Measurements from ENCODE around the gene SERPINB7. TPM values are rescaled to one million over a fixed set of nuclear protein-coding genes. Genes with fewer than 3 reads are reported as not detected.

Gene SERPINB7
- total and polyA plus RNA-seq, 2 of the 8 experiments (the other 6 are each of a cell fraction or from before 2014, with no cell fraction given), result not detected

- no peaks in the 10 kb centered on the region for H3K36me3 ChIP-seq (ENCODE audit: control insufficient read depth in 2 of 4, insufficient read depth in 4 of 4, low read length in 3 of 4)
- H4K8ac ChIP-seq (ENCODE audit: extremely low read depth, insufficient read depth, low read length), result no peak overlapping the region
- H4K20me1 ChIP-seq (replicated peaks in 1 of 2; ENCODE audit: control insufficient read depth in 1 of 2, insufficient read depth in 2 of 2, low read length in 2 of 2), result no peaks in the 10 kb centered on the region
- no peak overlapping the region for H2BK15ac ChIP-seq (ENCODE audit: low read length)
- no peak overlapping the region for H3K4me2 ChIP-seq (ENCODE audit: insufficient read depth in 1 of 2, low read depth in 2 of 2, low read length in 2 of 2)
- no peak overlapping the region for H3K23ac ChIP-seq (ENCODE audit: insufficient read length)
- CTCF ChIA-PET (ENCODE audit: partially characterized antibody), result interaction anchor here (0.6 to 1.6 kb wide), 5 partner anchors 9 to 253 kb away, joined by 3 to 5 read pairs (median 4); no protein-coding TSS in a partner anchor
- no peak for TF ChIP-seq SUZ12 (IDR thresholded peaks at IDR 0.05; ENCODE audit: low read length)
- TF ChIP-seq HDAC2 (IDR thresholded peaks at IDR 0.05; ENCODE audit: borderline replicate concordance in 1 of 2, low read depth in 2 of 2, low read length in 2 of 2), result no peak
- no peak for TF ChIP-seq TBP (IDR thresholded peaks at IDR 0.05; ENCODE audit: low read depth, low read length)
- TF ChIP-seq CREB1 (IDR thresholded peaks at IDR 0.05), result no peak
- no peak for TF ChIP-seq USF2 (IDR thresholded peaks at IDR 0.05; ENCODE audit: low read length)
- TF ChIP-seq JUN (IDR thresholded peaks at IDR 0.05; ENCODE audit: low read depth, low read length), result no peak
- no peak for TF ChIP-seq CEBPB (IDR thresholded peaks at IDR 0.05; ENCODE audit: low read depth, low read length)
- no peak for TF ChIP-seq CHD1 (IDR thresholded peaks at IDR 0.05; ENCODE audit: low read depth, low read length)
- TF ChIP-seq NANOG (IDR thresholded peaks at IDR 0.05; ENCODE audit: insufficient read depth, low read depth, low read length, poor library complexity, severe bottlenecking), result no peak
- no peak for TF ChIP-seq KDM4A (IDR thresholded peaks at IDR 0.05; ENCODE audit: low read depth, low read length, severe bottlenecking)
- no peak for TF ChIP-seq KDM5A (IDR thresholded peaks at IDR 0.05; ENCODE audit: low read length)
- no peak overlapping the region for H2AFZ ChIP-seq (ENCODE audit: low read length)
- H2BK20ac ChIP-seq (ENCODE audit: low read length), result no peak overlapping the region
- no peak overlapping the region for H2BK12ac ChIP-seq (ENCODE audit: low read depth, low read length)
- no peak overlapping the region for H3K4me3 ChIP-seq (ENCODE audit: extremely low read depth in 1 of 4, insufficient read depth in 2 of 4, low read depth in 3 of 4, low read length in 4 of 4)
- peaks cover 7 to 16% of the 10 kb centered on the region in 2 experiments for H3K9me3 ChIP-seq (ENCODE audit: insufficient read depth in 2 of 2, low read depth in 1 of 2, low read length in 1 of 2)
- H3K18ac ChIP-seq (ENCODE audit: extremely low read depth, low read length), result no peak overlapping the region
- no peak overlapping the region for H2BK120ac ChIP-seq (replicated peaks; ENCODE audit: low read depth, low read length)
- no peaks in the 10 kb centered on the region for H3K27me3 ChIP-seq (replicated peaks in 1 of 4; ENCODE audit: control insufficient read depth in 3 of 4, extremely low read depth in 1 of 4, insufficient read depth in 3 of 4, low read length in 3 of 4)
- DNase-seq (ENCODE audit: low read depth in 1 of 2, low spot score in 2 of 2), result no peak
- H3K4ac ChIP-seq (replicated peaks; ENCODE audit: insufficient read length, low read depth, low read length), result no peak overlapping the region
- no peak overlapping the region for H4K5ac ChIP-seq (ENCODE audit: insufficient read length, low read depth, low read length)
- no peak overlapping the region for H2BK5ac ChIP-seq (ENCODE audit: low read depth, low read length)
- H3K27ac ChIP-seq (ENCODE audit: low read depth, low read length), result no peak overlapping the region
- H3K9ac ChIP-seq (replicated peaks in 1 of 4; ENCODE audit: extremely low read depth in 1 of 4, low read depth in 3 of 4, low read length in 3 of 4), result no peak overlapping the region
- no peak overlapping the region for H4K91ac ChIP-seq (replicated peaks; ENCODE audit: insufficient read length, low read length)
- no peak overlapping the region for H3K14ac ChIP-seq (ENCODE audit: insufficient read length)
- no peak overlapping the region for H3K56ac ChIP-seq (replicated peaks; ENCODE audit: insufficient read length, low read depth, low read length)
- no peaks in the 10 kb centered on the region for H3K79me2 ChIP-seq (ENCODE audit: control insufficient read depth in 1 of 2, insufficient read depth in 2 of 2, low read length in 2 of 2)
- WGBS, 2 experiments (ENCODE audit: extremely low coverage in 1 of 2, insufficient coverage in 1 of 2, insufficient read length in 1 of 2, insufficient replicate concordance in 2 of 2, low coverage in 1 of 2, low lambda C conversion rate in 2 of 2, missing lambda C conversion rate in 1 of 2), result 89% methylated on average over 3 of the region's 3 CpGs; no CpG with 5 or more reads in 1 of the 2 experiments
- no peak for FAIRE-seq
- no peaks in the 10 kb centered on the region for H3K79me1 ChIP-seq (ENCODE audit: low read depth, low read length)
- H3K23me2 ChIP-seq (ENCODE audit: low read depth, low read length), result no peaks in the 10 kb centered on the region
- no peaks in the 10 kb centered on the region for H3K4me1 ChIP-seq (replicated peaks in 1 of 4; ENCODE audit: control insufficient read depth in 3 of 4, insufficient read depth in 4 of 4, low read length in 3 of 4)
- POLR2A ChIA-PET (ENCODE audit: partially characterized antibody), result no interaction called here
- no peak overlapping the region for H2AK5ac ChIP-seq (ENCODE audit: low read depth, low read length)
Observed at GRCh38 chr18:63763831-63764600, 11.2 kb upstream of the SERPINB7 start.

Data from H1 (cell line).